HL-60 (cell line): ENCODE measurements around the gene FBLN1.

ENCODE experiments used
- GABPA ChIP-seq: IDR thresholded peaks from 2 replicates; pipeline ENCODE4 v1.6.1; 2012; ENCODE audit warnings: low read depth
- POLR2AphosphoS5 ChIP-seq: IDR thresholded peaks from 2 replicates; pipeline ENCODE4 v1.6.1; 2012; ENCODE audit warnings: low read depth
- SPI1 ChIP-seq: IDR thresholded peaks from 2 replicates; pipeline ENCODE4 v1.6.1; 2012; ENCODE audit warnings: low read depth, mild to moderate bottlenecking, borderline replicate concordance
- TF ChIP-seq, protein P1 (sequence below): IDR thresholded peaks from 2 replicates; pipeline ENCODE4 v1.6.1; 2012; ENCODE audit warnings: low read depth; ENCODE audit not compliant: insufficient replicate concordance
- TF ChIP-seq, protein P2 (sequence below): IDR thresholded peaks from one replicate; pipeline ENCODE4 v1.5.1; 2011; ENCODE audit warnings: low read length, control low read depth, inconsistent platforms; ENCODE audit not compliant: insufficient read depth

DNA sequence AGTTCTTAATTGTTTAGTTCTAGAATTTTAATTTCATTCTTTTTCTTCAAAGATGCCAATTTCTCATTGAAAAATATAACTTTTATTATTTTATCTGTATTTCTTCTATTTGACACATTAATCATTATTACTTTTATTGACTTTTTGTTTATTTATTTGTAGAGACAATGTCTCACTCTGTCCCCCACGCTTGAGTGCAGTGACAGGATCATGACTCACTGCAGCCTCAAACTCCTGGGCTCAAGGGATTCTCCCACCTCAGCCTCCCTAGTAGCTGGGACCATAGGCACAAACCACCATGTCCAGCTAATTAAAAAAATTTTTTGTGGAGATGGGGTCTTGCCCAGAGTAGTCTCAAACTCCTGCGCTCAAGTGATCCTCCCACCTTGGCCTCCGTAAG is 30.3 kb upstream of the FBLN1 start:
- no peak for TF ChIP-seq GABPA
- TF ChIP-seq, protein P1, sequence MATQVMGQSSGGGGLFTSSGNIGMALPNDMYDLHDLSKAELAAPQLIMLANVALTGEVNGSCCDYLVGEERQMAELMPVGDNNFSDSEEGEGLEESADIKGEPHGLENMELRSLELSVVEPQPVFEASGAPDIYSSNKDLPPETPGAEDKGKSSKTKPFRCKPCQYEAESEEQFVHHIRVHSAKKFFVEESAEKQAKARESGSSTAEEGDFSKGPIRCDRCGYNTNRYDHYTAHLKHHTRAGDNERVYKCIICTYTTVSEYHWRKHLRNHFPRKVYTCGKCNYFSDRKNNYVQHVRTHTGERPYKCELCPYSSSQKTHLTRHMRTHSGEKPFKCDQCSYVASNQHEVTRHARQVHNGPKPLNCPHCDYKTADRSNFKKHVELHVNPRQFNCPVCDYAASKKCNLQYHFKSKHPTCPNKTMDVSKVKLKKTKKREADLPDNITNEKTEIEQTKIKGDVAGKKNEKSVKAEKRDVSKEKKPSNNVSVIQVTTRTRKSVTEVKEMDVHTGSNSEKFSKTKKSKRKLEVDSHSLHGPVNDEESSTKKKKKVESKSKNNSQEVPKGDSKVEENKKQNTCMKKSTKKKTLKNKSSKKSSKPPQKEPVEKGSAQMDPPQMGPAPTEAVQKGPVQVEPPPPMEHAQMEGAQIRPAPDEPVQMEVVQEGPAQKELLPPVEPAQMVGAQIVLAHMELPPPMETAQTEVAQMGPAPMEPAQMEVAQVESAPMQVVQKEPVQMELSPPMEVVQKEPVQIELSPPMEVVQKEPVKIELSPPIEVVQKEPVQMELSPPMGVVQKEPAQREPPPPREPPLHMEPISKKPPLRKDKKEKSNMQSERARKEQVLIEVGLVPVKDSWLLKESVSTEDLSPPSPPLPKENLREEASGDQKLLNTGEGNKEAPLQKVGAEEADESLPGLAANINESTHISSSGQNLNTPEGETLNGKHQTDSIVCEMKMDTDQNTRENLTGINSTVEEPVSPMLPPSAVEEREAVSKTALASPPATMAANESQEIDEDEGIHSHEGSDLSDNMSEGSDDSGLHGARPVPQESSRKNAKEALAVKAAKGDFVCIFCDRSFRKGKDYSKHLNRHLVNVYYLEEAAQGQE = no peak
- TF ChIP-seq, protein P2, sequence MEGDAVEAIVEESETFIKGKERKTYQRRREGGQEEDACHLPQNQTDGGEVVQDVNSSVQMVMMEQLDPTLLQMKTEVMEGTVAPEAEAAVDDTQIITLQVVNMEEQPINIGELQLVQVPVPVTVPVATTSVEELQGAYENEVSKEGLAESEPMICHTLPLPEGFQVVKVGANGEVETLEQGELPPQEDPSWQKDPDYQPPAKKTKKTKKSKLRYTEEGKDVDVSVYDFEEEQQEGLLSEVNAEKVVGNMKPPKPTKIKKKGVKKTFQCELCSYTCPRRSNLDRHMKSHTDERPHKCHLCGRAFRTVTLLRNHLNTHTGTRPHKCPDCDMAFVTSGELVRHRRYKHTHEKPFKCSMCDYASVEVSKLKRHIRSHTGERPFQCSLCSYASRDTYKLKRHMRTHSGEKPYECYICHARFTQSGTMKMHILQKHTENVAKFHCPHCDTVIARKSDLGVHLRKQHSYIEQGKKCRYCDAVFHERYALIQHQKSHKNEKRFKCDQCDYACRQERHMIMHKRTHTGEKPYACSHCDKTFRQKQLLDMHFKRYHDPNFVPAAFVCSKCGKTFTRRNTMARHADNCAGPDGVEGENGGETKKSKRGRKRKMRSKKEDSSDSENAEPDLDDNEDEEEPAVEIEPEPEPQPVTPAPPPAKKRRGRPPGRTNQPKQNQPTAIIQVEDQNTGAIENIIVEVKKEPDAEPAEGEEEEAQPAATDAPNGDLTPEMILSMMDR = no peak
- TF ChIP-seq POLR2AphosphoS5 = no peak
- no peak for TF ChIP-seq SPI1
